Measurements from ENCODE around the gene CHADL.

GRCh38 chr22:41201141-41201540 lies 39.6 kb downstream of the CHADL start:
- TF ChIP-seq ZBTB8A (IDR thresholded peaks at IDR 0.05; ENCODE audit: partially characterized antibody) (no peak), EP300 (IDR thresholded peaks at IDR 0.05; ENCODE audit: low read length) (no peak), USF1 (CRISPR knock-in tag; IDR thresholded peaks at IDR 0.05) (no peak), BRF2 (IDR thresholded peaks at IDR 0.05; ENCODE audit: borderline replicate concordance, insufficient read depth, insufficient read length) (no peak), SUPT5H (IDR thresholded peaks at IDR 0.05) (no peak), CTCF (IDR thresholded peaks at IDR 0.05 in 2 of 3, conservative IDR thresholded peaks at IDR 0.05 in 1 of 3; ENCODE audit: insufficient read depth in 2 of 3, low read depth in 1 of 3, low read length in 3 of 3) (no peak), SAP30 (IDR thresholded peaks at IDR 0.05; ENCODE audit: borderline replicate concordance, insufficient read depth, low read depth, low read length, poor library complexity, severe bottlenecking) (no peak), USF2 (CRISPR knock-in tag; IDR thresholded peaks at IDR 0.05) (no peak), ARID3A (IDR thresholded peaks at IDR 0.05; ENCODE audit: borderline replicate concordance, low read depth, low read length) (no peak), MEIS2 (IDR thresholded peaks at IDR 0.05; ENCODE audit: partially characterized antibody) (no peak), ZBTB34 (CRISPR knock-in tag; IDR thresholded peaks at IDR 0.05) (no peak), ZBTB11 (CRISPR knock-in tag; IDR thresholded peaks at IDR 0.05) (no peak), POLR2AphosphoS2 (IDR thresholded peaks at IDR 0.05; ENCODE audit: low read length) (no peak), ESRRA (IDR thresholded peaks at IDR 0.05; ENCODE audit: borderline replicate concordance, low read depth) (no peak)
